ENCODE measurements around the gene ADCK2.
"Not testable (repeated sequence)": the region's sequence is repeated elsewhere in the genome, so short reads cannot be mapped to it uniquely, and the experiment has no call there.

Gene ADCK2

DNA sequence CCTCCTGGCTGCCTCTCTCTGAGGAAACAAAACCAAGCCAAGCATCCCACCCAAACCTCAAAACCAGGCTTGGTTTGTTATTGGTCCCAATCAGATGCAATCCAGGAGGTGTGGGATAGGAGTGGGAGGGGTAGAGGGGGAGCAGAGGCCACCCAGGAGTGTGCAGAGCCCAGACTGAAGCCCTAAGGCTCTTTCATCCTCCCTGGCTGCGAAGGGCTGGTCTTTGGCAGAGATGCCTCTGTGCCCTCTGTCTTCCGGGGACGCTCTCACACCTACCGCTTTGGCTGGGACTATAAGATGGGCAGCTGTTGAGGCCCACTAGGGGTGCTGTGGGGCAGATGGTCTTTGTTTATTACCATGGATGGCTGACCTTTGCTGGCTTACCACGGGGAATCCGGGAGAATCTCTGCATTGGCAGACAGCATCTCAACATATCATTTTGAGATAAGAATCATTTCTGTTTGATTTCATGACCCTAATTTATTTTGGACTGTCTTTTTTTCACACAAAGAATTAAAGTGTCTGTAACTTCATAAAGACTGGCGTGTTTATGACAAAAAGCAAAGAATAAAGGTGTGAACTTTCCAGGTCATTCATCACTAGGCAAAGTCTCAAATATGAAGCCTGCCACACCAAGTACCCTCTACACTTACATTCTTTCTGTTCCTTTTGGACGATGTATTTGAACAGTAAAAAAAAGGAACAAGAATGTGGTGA is 25.7 kb upstream of the ADCK2 start:
- peak; percentile 66 for DNase-seq (ENCODE audit: low spot score)

DNA sequence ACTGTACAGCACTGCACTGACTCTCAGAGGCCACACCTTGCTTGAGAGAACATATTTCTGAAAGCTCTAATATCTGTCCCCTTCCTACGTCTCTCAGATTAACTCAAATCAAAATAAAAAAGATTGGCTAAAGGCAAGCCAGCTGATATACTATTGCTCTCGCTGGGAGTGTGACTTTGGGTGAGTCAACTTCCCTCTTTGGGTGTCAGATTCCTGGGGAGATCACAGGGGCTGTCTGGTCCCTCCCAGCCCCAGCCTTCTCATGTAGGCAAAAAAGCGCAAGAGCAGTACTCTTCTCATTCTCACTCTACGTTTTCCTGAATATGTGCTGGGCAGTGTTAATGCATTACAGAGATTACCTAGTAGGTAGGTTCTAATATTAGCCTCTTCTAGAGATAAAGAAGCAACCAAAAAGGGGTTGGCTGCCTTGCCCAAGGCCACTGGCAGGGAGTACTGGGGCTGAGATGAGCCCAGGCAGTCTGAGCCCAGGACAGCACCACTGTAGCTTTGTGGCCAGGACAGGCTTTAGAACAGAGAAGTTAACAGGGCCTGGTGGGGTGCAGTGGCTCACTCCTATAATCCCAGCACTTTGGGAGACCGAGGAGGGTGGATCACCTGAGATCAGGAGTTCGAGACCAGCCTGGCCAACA is 23.1 kb upstream of the ADCK2 start:
- no peak for DNase-seq (ENCODE audit: low spot score)

DNA sequence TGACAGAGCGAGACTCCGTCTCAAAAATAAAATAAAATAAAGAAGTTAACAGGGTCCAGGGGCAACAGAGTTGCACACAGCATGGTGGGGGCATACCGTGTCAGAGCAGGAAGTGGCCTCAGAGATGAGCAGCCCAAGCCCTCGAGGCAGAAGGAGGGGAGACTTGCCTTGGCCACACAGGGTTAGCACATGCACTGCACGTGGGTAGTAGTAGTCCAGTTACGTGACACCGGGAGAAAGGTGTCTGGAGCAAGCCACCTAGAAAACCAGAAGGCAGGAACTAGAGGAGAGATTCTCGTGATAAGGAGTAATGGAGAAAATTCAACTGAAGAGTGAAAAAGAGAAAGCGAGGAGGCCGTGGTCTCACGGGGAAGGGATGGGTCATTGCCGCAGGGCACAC is 22.4 kb upstream of the ADCK2 start:
- no peak for DNase-seq (ENCODE audit: low spot score)

- DNase-seq (ENCODE audit: low spot score), result peak; percentile 86
Observed at GRCh38 chr7:140653319-140654108, 19.2 kb upstream of the ADCK2 start.

GRCh38 chr7:140654109-140654387 is 18.7 kb upstream of the ADCK2 start:
- DNase-seq (ENCODE audit: low spot score), result no peak

GRCh38 chr7:140654661-140655060 is 18.1 kb upstream of the ADCK2 start:
- DNase-seq (ENCODE audit: low spot score), result no peak

GRCh38 chr7:140655511-140656408 is 17.0 kb upstream of the ADCK2 start:
- DNase-seq (ENCODE audit: low spot score), result no peak

GRCh38 chr7:140656548-140657515 is 15.9 kb upstream of the ADCK2 start:
- DNase-seq (ENCODE audit: low spot score), result peak; percentile 73

DNA sequence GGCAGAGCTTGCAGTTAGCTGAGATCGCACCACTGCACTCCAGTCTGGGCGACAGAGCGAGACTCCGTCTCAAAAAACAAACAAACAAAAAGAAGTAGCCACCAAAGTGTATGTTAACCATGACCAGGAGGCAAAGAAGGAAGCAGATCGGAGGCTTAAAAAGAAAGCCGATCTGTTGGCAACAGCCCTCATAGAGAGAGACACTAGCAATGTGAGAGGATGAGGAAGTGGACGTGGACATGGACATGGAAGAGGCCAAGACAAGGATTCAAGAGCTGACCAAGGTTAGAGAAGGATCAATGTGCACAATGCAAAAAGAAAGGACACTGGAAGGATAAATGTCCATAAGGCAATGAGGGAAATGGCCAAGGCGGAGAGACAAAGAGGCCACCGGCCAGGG is 14.9 kb upstream of the ADCK2 start:
- DNase-seq (ENCODE audit: low spot score), result no peak

- DNase-seq (ENCODE audit: low spot score), result no peak
Observed at GRCh38 chr7:140659856-140660255, 12.9 kb upstream of the ADCK2 start.

DNA sequence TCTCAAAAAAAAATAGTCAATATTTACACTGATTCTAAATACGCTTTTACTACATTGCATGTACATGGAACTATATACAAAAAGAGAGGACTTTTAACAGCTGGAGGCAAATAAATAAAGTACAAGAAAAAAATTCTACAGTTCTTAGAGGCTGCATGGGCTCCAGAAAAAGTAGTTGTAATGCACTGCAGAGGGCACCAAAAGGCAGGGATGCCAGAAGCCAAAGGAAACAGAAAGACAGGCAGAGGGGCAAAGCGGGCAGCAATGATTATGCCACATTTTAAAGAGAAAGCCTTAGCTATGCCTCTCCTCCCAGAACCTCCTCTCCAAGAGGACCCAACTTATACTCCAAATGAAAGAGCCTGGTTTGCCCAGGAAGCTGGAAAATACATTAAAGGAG is 11.6 kb upstream of the ADCK2 start:
- no peak for DNase-seq (ENCODE audit: low spot score)

DNA sequence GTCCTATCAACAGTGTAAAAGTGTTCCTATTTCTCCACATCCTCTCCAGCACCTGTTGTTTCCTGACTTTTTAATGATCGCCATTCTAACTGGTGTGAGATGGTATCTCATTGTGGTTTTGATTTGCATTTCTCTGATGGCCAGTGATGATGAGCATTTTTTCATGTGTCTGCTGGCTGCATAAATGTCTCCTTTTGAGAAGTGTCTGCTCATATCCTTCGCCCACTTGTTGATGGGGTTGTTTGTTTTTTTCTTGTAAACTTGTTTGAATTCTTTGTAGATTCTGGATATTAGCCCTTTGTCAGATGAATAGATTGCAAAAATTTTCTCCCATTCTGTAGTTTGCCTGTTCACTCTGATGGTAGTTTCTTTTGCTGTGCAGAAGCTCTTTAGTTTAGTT is 9.8 kb upstream of the ADCK2 start:
- not testable (repeated sequence) for DNase-seq (ENCODE audit: low spot score)

DNA sequence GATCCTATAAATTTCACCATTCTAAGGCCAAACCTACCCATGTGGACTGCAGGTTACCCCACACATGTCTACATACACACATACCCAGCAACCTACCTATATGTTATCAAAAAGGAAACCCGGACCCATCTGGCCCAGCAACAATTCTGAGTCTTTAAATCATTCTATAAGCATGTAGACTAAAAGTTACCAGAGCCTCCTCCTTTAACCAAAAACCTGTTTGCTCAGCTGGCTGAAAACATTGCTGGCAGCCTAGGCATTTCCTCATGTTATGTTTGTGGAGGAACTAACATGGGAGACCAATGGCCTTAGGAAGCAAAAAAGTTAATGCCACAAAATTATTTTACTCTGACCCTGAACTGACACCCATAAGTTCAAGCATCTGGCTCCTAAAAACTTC is 5.3 kb upstream of the ADCK2 start:
- no peak for DNase-seq (ENCODE audit: low spot score)

DNA sequence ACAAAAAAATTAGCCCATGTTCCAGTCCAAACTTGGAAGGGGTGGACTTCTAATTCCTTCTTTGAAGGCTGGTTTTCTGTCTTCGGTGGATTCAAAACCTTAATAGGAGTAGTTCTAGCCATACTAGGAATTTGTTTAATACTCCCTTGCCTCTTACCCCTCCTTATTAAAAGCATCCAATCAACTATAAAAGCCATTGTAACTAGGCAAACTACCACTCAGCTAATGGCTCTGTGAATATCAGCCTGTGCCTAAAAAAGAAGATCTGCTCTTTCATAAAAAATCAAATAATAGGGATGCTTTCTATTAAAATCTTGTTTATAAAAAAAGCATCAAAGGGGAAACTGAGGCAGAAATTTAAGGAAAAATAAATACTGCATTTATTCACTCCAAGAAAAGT is 4.1 kb upstream of the ADCK2 start:
- no peak for DNase-seq (ENCODE audit: low spot score)

- no peak for DNase-seq (ENCODE audit: low spot score)
Observed at GRCh38 chr7:140669352-140669751, 3.4 kb upstream of the ADCK2 start.

GRCh38 chr7:140669862-140670261 is 2.9 kb upstream of the ADCK2 start:
- DNase-seq (ENCODE audit: low spot score), result not testable (repeated sequence)

DNA sequence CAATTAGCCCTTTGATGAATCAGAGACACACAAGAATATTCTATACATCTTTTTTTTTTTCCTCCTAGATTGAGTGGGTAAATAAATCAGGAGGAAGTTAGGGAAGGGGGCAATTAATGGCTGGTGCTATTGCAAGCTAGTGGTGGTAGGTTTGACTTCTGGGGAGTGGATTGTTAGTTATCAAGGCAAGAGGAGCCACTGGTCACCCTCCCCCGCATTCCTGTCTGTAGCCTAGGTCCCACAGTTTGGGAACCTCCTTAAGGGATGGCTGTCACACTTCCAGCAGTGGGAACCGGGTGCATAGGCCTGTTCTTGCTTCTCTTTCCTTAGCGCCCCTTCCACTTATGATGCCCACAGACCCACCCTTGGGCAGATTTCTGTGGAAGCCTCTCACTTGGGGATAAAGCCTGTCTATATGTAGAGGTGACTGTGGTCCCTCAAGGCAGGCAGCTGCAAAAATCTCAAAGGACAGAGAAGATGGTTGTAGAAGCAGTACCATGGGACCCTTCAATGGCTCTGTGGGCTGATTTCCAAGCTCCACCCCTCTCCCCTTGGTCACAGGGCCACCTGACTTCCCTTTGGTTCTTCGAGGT is 2.3 kb upstream of the ADCK2 start:
- no peak for DNase-seq (ENCODE audit: low spot score)

- no peak for DNase-seq (ENCODE audit: low spot score)
Observed at GRCh38 chr7:140671966-140672365, 779 bp upstream of the ADCK2 start.

DNA sequence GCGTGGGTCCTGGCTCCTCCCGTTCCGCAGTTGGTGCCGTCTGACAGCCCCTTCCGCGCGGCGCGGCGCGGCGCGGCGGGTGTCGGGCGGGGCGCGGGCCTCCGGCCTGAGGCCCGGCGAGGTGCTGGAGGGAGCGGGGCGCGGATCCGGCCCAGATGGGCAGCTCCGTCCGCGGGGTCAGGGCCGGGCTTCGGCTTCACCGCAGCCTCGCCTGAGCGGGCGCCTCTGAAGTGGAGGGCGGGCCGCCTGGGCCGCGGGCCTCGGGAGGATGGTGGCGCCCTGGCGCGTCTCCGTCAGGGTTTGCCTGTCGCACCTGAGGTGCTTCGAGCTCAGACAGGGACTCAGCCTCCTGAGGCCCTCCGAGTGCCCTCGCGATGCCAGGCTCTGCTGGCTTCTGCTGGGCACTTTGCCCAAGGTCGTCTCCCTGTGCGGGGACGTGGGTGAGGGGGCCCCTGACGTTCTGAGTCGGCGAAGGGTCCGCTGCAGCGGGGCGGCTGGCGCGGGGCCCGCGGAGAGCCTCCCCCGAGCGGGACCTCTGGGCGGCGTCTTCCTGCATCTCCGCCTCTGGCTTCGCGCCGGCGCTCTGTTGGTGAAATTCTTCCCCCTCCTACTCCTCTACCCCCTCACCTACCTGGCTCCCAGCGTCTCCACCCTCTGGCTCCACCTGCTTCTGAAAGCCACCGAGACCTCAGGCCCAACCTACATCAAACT is 473 bp downstream of the ADCK2 start:
- DNase-seq (ENCODE audit: low spot score), result peak; percentile 59

- DNase-seq (ENCODE audit: low spot score), result peak; percentile 35
Observed at GRCh38 chr7:140673774-140674155, 1.0 kb downstream of the ADCK2 start.

All from AG20443 (cell line).